Measurements from ENCODE around the gene MCC.

GRCh38 chr5:113381791-113382190, 106.5 kb downstream of the MCC start:
- no peak for TF ChIP-seq MAX (CRISPR knock-in tag; IDR thresholded peaks at IDR 0.05)
- no peak for TF ChIP-seq NFYB (CRISPR knock-in tag; conservative IDR thresholded peaks at IDR 0.05; ENCODE audit: low read depth)
- TF ChIP-seq, protein P1, sequence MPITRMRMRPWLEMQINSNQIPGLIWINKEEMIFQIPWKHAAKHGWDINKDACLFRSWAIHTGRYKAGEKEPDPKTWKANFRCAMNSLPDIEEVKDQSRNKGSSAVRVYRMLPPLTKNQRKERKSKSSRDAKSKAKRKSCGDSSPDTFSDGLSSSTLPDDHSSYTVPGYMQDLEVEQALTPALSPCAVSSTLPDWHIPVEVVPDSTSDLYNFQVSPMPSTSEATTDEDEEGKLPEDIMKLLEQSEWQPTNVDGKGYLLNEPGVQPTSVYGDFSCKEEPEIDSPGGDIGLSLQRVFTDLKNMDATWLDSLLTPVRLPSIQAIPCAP (CRISPR knock-in tag; IDR thresholded peaks at IDR 0.05), result no peak
- no peak for TF ChIP-seq CTCF (IDR thresholded peaks at IDR 0.05)
- no peak for TF ChIP-seq RORB (CRISPR knock-in tag; IDR thresholded peaks at IDR 0.05)
